T-helper 2 cell (primary cell): ENCODE measurements around the gene VWA1.
A peak's percentile ranks its signal among the peaks of the same experiment; 100 is the strongest.
"Not testable (repeated sequence)": the region's sequence is repeated elsewhere in the genome, so short reads cannot be mapped to it uniquely, and the experiment has no call there.

ENCODE experiments used
- DNase-seq, 5 experiments: peaks; one replicate each; pipeline versions ENCODE4 v3.0.0 to v3.0.0-alpha.2; 2012 to 2022

VWA1 gene

DNA sequence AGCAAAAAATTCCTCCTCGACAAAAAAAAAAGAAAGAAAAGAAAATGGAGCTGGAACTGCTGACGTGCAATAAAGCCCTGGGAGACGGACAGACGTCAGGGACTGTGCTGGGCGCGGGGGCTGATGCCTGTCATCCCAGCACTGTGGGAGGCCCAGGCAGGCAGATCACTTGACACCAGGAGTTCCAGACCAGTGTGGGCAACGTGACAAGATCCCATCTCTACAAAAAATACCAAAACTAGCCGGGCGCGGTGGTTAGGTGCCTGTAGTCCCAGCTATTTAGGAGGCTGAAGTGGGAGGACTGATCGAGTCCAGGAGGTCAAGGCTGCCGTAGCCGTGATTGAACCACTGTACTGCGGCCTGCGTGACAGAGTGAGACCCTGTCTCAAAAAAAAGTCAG is 10.8 kb upstream of the VWA1 start:
- DNase-seq = no peak

DNA sequence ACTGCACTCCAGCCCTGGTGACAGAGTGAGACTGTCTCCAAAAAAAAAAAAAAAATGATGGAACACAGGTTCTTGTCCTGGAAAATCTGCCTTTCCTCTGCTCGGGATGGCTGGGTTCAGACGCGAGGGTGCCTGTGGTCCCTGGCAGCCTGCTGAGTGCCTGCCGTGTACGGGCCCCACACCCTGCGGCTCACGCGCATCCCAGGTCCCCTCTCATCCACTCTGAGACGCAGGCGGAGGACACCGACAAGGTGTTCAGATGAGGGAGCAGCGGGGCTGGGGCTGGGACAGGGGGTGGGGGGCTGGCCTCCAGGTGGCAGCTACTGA is 10.1 kb upstream of the VWA1 start:
- DNase-seq = no peak

GRCh38 chr1:1425753-1426495 is 9.6 kb upstream of the VWA1 start:
- DNase-seq = no peak

- no peak for DNase-seq
Observed at GRCh38 chr1:1426496-1427105, 8.9 kb upstream of the VWA1 start.

- DNase-seq = no peak
Observed at GRCh38 chr1:1427106-1427819, 8.2 kb upstream of the VWA1 start.

DNA sequence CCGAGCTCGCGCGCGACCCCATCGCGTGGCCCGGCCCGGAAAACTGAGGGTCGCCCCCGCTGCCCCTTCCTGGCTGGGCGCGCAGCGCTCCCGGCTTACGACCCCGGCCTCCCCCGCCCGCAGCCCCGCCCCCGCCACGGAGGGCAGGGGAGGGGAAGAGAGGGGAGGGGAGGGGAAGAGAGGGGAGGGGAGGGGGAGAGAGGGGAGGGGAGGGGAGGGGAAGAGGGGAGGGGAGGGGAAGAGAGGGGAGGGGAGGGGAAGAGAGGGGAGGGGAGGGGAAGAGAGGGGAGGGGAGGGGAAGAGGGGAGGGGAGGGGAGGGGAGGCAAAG is 7.7 kb upstream of the VWA1 start:
- no peak for DNase-seq

DNA sequence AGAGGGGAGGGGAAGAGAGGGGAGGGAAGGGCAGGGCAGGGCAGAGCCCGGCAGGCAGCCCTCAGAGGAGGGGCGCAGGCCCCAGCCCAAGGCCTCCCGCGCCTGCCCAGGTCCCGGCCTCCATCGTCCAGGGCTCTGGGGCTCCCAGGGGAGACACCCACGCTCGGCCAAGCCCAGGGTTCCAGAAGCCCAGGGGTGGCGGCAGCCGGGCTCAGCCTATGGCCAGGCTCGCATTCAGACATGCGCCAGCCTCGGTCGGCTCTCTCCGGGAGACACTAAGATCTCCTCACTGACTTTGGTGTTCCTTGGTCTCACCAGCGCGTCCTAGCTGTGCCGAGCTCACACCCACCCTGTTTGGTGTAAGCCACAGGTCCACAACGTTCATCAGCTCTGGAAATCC is 7.3 kb upstream of the VWA1 start:
- DNase-seq = no peak

- DNase-seq = not testable (repeated sequence)
Observed at GRCh38 chr1:1428967-1429366, 6.5 kb upstream of the VWA1 start.

GRCh38 chr1:1429671-1430073 is 5.8 kb upstream of the VWA1 start:
- DNase-seq = no peak

DNA sequence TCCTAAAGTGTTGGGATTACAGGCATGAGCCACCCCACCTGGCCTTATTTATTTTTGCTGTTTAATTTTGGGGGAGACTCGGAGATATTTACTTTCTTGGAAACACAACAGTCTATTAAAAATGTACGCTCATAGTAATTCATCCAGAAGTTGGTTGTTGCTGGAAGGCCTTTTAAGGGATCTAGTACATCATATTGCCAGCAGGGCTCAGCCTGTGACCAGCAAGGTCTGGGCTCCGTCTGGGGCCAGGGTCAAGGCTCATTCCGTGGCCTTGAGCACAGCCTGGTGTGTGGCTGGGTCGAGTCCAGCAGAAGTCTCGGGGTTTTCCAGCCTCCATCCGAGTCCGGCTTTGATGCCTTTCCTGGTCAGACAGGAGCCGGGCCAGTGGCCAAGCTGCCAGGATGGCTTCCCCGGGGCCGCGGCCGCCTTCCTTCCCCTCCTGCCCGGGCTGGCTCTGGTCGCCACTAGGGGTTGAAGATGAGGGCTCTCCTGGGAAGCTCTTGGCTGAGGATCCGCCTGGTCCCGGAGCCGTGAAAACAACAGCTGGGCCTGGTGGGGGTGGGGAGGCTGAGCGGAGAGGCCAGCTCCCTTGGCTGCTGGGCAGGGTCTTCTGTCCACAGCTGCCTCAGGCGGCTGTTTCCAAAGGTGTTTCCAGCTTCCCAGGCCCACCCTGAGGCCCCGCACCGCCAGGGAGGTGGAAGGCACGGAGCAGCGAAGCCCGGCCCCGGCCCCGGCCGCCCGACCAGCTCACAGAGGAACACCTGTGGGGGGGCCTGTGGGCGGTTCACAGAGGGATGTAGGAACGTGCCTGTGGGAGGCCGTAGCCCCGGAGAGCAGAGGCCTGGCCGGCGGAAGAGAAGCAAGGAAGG is 5.1 kb upstream of the VWA1 start:
- no peak for DNase-seq

GRCh38 chr1:1430992-1431844 is 4.3 kb upstream of the VWA1 start:
- DNase-seq = no peak

- DNase-seq = no peak
Observed at GRCh38 chr1:1431845-1432273, 3.6 kb upstream of the VWA1 start.

DNA sequence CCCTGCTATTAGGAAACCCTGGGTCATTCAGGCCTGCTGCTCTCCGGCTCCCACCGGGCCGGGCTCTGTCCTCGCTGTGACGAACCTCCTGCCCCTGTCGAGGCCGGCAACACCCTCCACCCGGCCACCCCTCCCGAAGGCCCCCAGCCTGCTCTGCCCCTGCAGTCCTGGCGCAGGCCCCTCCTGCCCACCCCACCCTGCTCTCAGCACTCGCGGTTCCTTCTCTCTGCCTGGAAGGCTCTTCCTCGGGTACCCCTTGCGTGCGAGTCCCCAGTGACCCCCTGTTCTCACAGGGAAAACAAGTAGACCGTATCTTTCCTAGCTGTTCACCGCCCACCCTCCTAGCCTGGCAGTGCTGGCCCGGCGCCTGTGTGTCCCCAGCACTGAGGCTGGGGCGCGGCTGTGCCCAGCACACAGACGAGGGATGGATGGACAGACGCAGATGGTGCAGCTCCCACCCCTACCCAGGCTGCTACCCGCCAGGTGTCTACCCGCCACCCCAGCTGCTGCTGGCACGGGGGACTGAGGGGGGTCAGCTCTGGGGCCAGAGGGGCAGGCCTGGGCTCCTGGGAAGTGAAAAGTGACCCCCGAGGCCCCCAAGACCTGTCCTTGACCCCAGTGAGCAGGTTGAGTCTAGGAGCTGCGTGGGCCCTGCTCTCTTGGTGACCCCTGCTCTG is 3.1 kb upstream of the VWA1 start:
- no peak for DNase-seq

DNA sequence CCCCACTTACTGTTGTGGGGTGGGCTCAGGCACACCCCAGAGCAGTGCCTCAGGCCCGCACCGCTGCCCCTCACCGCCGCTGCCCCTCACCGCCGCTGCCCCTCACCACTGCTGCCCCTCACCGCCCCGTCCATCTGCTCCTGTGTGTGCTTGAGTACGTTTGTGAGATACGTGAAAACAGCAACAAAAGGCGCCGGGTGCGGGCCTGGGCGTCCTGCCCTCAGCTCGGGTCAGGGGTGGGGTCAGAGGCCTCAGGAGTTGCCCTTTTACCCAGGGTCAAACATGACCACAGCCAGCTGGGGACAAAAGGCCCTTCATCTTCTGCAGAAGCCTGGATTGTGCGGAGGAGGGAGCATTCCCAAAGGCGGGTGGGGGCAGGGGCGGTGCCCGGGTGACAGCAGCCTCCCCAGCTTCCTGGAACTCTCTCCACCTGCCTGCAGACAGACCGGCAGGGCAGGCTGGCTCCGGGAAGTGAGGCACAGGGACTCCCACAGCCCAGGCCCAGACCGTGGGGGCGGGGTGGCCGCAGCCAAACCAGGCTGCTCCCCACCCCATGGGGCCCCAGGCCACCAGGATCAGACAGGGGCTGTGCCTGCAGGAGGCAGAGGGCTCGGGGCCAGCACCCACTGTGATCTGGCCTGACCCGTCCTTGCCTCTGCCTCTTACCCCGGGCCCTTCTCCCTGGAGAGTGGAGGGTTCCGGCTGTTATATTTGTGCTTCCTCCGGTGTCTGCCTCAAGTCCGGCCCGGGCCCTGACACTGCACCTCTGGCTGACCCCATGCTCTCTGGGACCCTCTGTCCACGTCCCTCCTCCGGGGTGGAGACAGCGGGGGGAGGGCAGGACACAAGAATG is 2.3 kb upstream of the VWA1 start:
- no peak for DNase-seq

GRCh38 chr1:1433804-1434130 is 1.7 kb upstream of the VWA1 start:
- peak in 1 of 5 experiments; percentile 28 for DNase-seq

DNA sequence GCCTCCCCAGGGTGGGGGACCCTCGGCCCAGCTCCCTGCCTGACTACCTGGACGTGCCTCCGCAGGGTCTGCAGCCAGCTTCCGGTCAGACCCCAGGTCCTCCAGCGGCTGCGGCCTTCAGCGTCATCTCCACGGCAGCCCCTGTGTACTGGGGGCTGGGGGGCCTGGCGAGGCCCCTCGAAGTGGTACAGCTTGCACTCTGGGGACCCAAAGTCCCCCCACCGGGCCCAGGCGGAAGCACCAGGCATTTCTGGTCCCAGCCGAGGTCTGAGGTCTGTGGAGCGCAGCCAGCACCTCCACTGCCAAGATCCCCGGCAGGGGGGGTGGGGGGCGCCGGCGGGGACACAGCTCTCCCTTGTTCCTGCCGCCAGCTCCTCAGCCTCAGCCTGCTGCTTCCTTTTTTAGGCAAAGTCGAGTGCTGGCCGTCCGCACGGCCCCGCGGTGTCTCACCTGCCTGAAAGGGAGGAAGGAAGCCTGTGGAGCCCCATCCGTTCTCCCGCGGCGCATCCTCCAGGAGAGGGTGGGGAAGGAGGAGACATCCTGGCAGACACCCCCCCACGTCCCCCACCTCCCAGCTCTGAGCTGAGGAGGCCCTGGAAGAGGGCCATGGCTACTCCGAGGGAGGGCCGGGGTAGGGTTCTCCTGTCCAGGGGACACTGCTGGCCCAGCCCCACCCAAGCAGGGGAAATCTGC is 1.2 kb upstream of the VWA1 start:
- no peak for DNase-seq

- no peak for DNase-seq
Observed at GRCh38 chr1:1434824-1435105, 725 bp upstream of the VWA1 start.

GRCh38 chr1:1435911-1436629 is 580 bp downstream of the VWA1 start:
- no peak for DNase-seq

DNA sequence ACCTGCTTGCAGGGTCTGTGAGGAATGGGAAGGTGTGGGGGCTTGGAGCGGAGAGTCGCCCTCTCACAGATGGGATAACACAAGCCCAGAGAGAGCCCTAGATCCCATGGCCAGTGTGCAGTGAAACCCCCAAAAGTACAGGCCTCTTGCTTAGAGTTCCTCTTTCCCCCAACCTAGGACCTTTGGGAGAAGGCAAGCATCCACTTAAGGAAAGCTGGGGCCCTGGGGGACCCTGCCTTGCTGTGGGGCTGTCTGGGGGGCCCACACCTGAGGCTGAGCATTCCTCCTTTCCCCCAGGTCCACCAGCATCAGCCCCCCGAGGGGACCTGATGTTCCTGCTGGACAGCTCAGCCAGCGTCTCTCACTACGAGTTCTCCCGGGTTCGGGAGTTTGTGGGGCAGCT is 1.1 kb downstream of the VWA1 start:
- no peak for DNase-seq
